ENCODE measurements around the gene OLFML1.

OLFML1 gene

GRCh38 chr11:7520011-7520942, 35.0 kb downstream of the OLFML1 start:
- no peak overlapping the region for H3K27ac ChIP-seq
- TF ChIP-seq, protein P1, sequence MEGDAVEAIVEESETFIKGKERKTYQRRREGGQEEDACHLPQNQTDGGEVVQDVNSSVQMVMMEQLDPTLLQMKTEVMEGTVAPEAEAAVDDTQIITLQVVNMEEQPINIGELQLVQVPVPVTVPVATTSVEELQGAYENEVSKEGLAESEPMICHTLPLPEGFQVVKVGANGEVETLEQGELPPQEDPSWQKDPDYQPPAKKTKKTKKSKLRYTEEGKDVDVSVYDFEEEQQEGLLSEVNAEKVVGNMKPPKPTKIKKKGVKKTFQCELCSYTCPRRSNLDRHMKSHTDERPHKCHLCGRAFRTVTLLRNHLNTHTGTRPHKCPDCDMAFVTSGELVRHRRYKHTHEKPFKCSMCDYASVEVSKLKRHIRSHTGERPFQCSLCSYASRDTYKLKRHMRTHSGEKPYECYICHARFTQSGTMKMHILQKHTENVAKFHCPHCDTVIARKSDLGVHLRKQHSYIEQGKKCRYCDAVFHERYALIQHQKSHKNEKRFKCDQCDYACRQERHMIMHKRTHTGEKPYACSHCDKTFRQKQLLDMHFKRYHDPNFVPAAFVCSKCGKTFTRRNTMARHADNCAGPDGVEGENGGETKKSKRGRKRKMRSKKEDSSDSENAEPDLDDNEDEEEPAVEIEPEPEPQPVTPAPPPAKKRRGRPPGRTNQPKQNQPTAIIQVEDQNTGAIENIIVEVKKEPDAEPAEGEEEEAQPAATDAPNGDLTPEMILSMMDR (conservative IDR thresholded peaks at IDR 0.05): no peak

DNA sequence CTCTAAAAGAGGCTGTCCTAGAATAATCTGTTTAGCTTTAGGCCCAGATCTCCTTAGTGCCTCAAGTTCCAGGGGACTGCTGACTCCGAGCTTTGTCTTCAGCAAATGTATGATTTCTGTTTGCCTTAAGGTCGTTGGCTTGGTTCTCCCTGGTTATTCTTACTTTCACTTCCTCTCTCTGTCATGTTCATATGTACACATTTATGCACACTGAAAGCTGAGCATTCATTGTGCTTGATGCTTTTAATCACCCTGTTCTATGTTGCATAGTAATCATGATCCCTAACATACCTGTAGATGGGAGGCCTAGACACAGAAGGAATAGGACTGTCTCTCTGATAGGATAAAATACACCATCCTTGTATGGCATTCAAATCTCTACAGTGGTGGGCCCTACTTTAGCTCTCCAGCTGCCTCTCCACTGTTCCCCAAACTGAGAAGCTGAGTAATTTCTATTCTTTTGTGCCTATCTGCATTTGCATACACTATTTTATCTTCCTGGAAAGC, 35.7 kb downstream of the OLFML1 start:
- TF ChIP-seq ZFX (IDR thresholded peaks at IDR 0.05): no peak
- TF ChIP-seq, protein P1 (conservative IDR thresholded peaks at IDR 0.05): no peak
- H3K27ac ChIP-seq: no peak overlapping the region

DNA sequence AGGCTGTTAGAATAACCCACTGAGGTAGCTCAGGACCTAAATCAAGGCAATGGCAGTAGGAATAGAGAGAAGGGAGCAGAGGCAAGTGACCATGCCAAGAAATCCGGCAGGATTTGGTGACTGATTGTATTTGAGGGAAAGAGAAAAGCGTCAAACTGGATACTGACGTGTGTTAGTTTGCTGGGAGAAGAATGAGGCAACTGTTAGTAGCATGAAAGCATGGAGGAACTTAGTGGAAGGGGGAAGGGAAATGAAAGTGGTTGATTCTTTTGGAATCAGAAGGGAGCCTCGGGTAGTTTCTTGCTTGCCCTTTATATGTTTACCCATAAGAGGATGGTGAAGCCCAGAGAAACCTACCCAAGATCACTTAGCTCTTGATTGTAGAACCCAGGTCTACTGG, 36.8 kb downstream of the OLFML1 start:
- no peak overlapping the region for H3K27ac ChIP-seq
- no peak for TF ChIP-seq ZFX (IDR thresholded peaks at IDR 0.05)
- TF ChIP-seq, protein P1 (conservative IDR thresholded peaks at IDR 0.05): no peak

- TF ChIP-seq, protein P1 (conservative IDR thresholded peaks at IDR 0.05): no peak
- no peak for TF ChIP-seq ZFX (IDR thresholded peaks at IDR 0.05)
- H3K27ac ChIP-seq: no peak overlapping the region
Observed at GRCh38 chr11:7522546-7522945, 37.2 kb downstream of the OLFML1 start.

GRCh38 chr11:7523416-7524210, 38.3 kb downstream of the OLFML1 start:
- TF ChIP-seq, protein P1 (conservative IDR thresholded peaks at IDR 0.05): no peak
- TF ChIP-seq ZFX (IDR thresholded peaks at IDR 0.05): no peak
- no peak overlapping the region for H3K27ac ChIP-seq

DNA sequence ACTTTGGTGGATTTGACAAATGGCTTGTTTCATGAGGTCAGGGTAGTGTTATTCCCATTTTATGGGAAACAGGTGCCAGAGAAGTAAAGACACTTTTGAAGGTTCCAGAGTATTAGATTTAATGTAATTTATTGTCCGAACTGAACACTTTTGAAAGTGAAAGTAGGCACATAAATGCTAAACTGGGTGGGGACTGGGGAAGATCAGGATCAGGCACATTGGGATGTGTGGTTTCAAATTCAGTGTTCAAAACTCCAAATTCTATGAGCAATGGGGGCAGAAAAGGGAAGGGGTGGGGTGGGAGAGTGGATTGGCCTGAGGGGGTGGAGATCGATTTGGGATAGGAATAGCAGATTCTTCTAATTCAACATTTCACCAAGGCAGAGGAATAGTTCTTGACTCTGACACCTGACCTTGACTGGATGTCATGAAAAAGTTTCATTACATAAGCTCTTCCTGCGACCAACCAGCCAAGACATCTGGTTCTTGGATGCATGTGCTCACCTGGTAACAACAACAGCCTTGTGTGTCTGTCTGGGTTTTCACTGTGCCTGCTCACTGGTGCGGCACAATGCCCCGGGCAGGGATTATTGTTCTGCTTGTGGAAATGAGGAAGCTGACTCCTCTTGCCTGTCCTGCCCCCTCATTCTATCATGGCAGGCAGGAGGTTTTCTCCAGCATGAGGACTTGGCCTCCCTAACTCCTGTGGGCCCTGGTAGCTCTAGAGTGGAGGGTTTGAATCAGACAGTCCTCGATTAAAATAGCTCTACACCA, 39.3 kb downstream of the OLFML1 start:
- no peak overlapping the region for H3K27ac ChIP-seq
- TF ChIP-seq, protein P1 (conservative IDR thresholded peaks at IDR 0.05): no peak
- TF ChIP-seq ZFX (IDR thresholded peaks at IDR 0.05): no peak

All from C4-2B (cell line).